ENCODE data around the gene SHISAL2B. TPM values are rescaled to one million over a fixed set of nuclear protein-coding genes. Genes with fewer than 3 reads are reported as not detected.
"Not testable (repeated sequence)": the region's sequence is repeated elsewhere in the genome, so short reads cannot be mapped to it uniquely, and the experiment has no call there.

Gene SHISAL2B
- not detected in 2 replicates for total RNA-seq (2014; rRNA removed; shearing (Covaris generic); ENCODE audit: low replicate concordance)

DNA sequence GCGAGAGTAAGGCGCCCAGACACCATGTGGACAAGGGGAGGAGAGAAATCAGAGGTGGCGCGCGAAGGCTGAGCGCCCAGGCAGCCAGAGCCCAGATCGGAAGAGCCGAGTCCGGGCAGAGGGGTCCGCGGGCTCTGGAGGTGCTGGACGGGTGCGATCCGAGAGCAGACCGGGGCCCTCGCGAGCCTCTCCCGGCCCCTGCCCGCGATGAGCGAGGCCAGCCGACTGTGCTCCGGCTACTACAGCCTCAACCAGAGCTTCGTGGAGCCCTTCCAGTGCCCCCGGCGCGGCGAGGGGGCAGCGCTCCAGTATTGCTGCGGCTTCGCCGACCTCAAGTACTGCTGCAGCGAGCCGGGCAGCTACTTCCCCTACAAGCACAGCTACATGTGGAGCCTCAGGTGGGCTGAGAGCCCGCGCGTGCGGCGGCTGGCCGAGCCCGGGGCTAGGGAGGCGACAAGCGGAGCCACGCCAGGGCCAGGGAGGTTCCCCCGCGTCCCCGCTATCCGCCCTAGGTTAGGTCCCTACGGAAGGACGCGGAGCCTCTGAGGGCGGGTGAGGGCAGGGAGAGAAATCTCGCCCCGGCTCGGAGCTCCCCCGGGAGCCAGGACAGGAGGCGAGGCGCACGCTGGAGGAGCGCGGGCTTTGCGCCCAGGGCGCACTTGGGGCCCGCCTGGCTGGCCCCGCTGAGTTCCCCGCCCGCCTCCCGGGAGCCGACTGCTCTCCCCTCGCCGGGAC is at the start of gene SHISAL2B:
Gene SHISAL2B (plus strand): TSS at position 87 of the 735 bp plus-strand sequence. CDS start 121 bp downstream, at position 208.
- in situ Hi-C loops (cut with HindIII; ENCODE audit: low pct_unique_long_range_greater_than_20kb, low sequenced_read_pairs), result no loop called here

DNA sequence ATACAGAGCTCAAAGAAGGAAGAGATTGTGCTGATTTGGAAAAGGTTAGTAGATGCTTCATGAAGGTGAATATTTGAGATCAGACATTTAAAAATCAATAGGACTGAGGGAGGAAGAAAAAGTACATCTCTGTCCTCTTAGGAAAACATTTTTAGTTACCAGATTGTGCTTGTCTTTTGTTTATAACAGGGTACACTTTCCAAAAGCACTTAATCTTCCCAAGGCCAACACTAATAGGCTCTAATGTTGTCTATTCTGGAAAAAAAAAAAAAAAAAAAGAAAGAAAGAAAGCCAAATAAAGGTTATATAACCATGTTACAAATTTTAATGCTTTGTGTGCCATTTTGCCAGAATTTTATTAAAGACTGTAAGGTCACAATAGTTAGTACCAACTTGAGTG is 45.5 kb upstream of the SHISAL2B start:
- DNase-seq (ENCODE audit: low read depth), result no peak
- in situ Hi-C loops (cut with HindIII; ENCODE audit: low pct_unique_long_range_greater_than_20kb, low sequenced_read_pairs), result no loop called here

More for the DNA sequence above, at the start of gene SHISAL2B:
- DNase-seq (ENCODE audit: low read depth), result no peak

DNA sequence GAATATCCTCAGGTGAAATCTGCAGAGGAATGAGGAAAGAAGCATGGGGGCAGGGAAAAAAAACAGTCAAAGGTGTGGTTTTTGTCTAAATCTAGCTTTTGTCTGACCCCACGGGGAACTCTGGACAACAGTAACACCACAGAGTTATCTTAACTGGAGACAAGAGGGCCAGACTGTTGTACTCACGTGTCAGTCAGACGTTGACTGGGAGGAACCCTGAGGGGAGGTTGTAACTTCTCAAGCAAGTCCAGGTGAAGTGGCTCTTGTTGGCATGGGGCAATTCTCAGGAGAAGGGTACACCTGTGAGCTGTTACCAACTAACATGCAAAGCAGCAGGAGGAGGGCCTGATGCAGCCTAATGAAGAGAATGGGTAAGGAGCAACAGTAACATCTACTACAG is 44.1 kb upstream of the SHISAL2B start:
- in situ Hi-C loops (cut with HindIII; ENCODE audit: low pct_unique_long_range_greater_than_20kb, low sequenced_read_pairs), result no loop called here
- DNase-seq (ENCODE audit: low read depth), result no peak

DNA sequence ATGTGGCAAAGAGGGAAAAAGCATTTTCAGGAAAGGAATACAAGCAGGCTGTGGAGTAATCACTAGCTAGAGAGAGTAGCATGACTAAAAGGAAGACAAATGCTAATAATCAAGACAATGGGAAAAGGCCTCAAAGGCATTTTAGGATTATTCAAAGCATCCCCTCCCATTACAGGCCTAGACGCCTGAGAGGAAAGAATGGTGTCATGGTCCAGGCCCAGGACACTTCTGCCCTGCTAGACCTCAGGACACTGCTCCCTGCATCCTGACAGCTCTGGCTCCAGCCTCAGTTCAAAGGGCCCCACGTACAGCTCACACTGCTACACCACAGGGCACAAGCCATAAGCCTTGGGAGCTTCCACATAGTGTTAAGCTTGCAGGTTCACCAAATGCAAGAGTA is 40.8 kb upstream of the SHISAL2B start:
- DNase-seq (ENCODE audit: low read depth), result no peak
- in situ Hi-C loops (cut with HindIII; ENCODE audit: low pct_unique_long_range_greater_than_20kb, low sequenced_read_pairs), result no loop called here

DNA sequence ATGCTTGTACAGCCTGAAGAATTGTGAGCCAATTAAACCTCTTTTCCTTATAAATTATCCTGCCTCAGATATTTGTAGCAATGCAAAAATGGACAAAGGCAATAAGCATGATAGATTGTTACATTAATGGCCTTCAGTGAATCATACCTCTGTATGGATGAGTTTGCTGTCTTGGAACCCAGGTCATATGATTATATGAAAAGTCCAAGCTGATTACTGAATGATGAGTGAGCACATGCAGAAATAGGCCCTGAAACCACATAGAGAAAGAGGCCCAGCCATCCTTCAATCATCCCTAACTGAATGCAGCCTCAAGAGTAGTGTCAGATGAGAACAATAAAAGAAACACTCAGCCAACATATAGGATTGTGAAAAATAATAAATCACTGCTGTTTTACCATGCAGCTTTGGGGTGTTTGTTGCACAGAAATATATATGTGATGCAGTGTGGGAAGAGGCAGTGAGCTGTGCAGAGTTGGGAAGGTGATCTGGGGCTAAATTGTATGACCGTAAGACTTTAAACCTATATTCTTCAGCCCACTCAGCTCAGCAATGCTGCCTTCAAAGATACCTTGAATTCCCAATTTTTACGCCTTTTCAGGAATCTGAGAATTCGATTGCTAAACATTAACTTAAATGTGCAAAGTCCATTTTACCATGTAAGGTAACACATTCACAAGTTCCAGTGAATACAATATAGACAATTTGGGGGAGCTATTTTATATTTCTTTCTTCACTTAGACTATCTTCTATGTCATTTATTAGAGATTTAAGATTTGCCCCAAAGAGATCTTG is 36.3 kb upstream of the SHISAL2B start:
- in situ Hi-C loops (cut with HindIII; ENCODE audit: low pct_unique_long_range_greater_than_20kb, low sequenced_read_pairs), result no loop called here
- no peak for DNase-seq (ENCODE audit: low read depth)

GRCh38 chr5:64654561-64654938 is 35.8 kb upstream of the SHISAL2B start:
- in situ Hi-C loops (cut with HindIII; ENCODE audit: low pct_unique_long_range_greater_than_20kb, low sequenced_read_pairs), result no loop called here
- DNase-seq (ENCODE audit: low read depth), result no peak

GRCh38 chr5:64655596-64655995 is 34.7 kb upstream of the SHISAL2B start:
- DNase-seq (ENCODE audit: low read depth), result no peak

DNA sequence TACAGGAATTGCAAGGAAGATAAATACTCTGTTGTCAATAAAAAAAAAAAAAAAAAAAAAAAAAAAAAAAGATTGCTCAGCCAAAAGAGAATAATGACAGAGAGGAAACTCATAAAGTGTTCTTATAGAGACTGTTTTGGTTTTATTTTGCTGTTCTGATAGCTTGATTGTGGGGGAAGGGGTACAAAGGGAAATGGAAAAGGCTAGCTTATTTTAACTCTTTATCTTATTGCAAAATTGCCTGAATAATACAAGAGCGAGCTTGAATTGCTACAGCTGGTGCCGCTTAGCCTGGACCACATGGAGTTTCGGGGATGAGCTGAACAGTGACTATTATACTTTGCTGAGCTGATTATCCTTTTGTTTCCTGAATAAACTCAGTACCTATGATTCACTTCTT is 31.0 kb upstream of the SHISAL2B start:
- in situ Hi-C loops (cut with HindIII; ENCODE audit: low pct_unique_long_range_greater_than_20kb, low sequenced_read_pairs), result no loop called here
- no peak for DNase-seq (ENCODE audit: low read depth)

More at GRCh38 chr5:64655596-64655995, 34.7 kb upstream of the SHISAL2B start:
- in situ Hi-C loops (cut with HindIII; ENCODE audit: low pct_unique_long_range_greater_than_20kb, low sequenced_read_pairs), result no loop called here

GRCh38 chr5:64663181-64663580 is 27.1 kb upstream of the SHISAL2B start:
- DNase-seq (ENCODE audit: low read depth); in situ Hi-C loops (cut with HindIII; ENCODE audit: low pct_unique_long_range_greater_than_20kb, low sequenced_read_pairs): not testable (repeated sequence)

GRCh38 chr5:64665243-64665642 is 25.1 kb upstream of the SHISAL2B start:
- DNase-seq (ENCODE audit: low read depth), result no peak
- in situ Hi-C loops (cut with HindIII; ENCODE audit: low pct_unique_long_range_greater_than_20kb, low sequenced_read_pairs), result no loop called here

GRCh38 chr5:64666078-64666477 is 24.2 kb upstream of the SHISAL2B start:
- no peak for DNase-seq (ENCODE audit: low read depth)
- in situ Hi-C loops (cut with HindIII; ENCODE audit: low pct_unique_long_range_greater_than_20kb, low sequenced_read_pairs), result no loop called here

GRCh38 chr5:64667068-64667467 is 23.2 kb upstream of the SHISAL2B start:
- DNase-seq (ENCODE audit: low read depth), result no peak
- in situ Hi-C loops (cut with HindIII; ENCODE audit: low pct_unique_long_range_greater_than_20kb, low sequenced_read_pairs), result no loop called here

DNA sequence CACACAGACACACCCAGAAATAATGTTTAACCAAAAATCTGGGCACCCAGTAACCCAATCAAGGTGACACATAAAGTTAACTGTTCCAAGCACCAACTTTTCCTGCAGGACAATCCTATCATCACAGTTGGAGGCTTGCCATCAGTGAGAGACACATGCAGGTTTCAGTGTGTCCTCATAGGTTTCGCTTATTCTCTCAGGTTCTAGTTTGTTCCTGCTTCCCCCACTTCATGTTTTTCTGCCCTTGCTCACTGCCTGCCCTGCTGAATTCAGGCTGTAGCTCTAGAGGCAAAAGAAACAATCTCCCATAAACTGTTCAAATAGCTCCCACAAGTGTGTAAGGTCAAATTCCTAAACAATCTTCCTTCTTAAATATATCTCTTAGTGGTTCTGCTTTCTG is 20.0 kb upstream of the SHISAL2B start:
- no peak for DNase-seq (ENCODE audit: low read depth)
- in situ Hi-C loops (cut with HindIII; ENCODE audit: low pct_unique_long_range_greater_than_20kb, low sequenced_read_pairs), result no loop called here

GRCh38 chr5:64671678-64672077 is 18.6 kb upstream of the SHISAL2B start:
- in situ Hi-C loops (cut with HindIII; ENCODE audit: low pct_unique_long_range_greater_than_20kb, low sequenced_read_pairs), result no loop called here

GRCh38 chr5:64678374-64678773 is 11.9 kb upstream of the SHISAL2B start:
- in situ Hi-C loops (cut with HindIII; ENCODE audit: low pct_unique_long_range_greater_than_20kb, low sequenced_read_pairs), result no loop called here
- no peak for DNase-seq (ENCODE audit: low read depth)

More at GRCh38 chr5:64671678-64672077, 18.6 kb upstream of the SHISAL2B start:
- no peak for DNase-seq (ENCODE audit: low read depth)

DNA sequence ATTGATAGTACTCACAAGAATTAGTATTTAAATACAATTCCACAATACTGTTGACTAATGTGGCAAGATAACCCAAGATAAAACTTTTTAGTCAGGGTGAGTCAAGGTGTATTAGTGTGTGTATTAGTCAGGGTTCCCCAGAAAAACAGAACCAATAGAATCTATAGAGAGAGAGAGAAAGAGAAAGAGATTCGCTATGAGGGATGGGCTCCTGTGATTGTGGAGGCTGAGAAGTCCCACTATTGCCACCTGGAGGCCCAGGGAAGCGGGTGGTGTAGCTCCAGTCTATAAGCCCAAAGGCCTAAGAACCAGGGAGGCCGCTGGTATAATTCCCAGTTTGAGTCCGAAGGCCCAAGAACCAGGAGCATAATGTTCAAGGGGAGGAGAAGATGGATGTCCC is 10.0 kb upstream of the SHISAL2B start:
- DNase-seq (ENCODE audit: low read depth), result no peak

DNA sequence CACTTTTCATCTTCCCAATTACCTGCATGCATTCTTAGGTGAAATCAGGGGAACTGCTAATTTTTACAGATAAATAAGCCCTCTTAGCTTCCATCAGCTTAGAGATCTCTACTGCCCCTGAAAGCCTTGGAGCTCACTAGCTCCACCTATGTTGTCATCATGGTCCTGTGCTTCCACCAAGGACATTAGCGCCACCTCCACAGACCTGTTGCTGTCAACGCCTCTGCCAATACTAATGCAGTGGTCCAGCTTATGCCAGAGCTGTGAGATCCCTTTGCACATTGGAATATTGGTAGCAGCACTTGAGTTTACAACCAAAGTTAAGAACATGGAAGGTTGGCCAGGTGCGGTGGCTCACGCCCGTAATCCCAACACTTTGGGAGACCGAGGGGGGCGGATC is 7.7 kb upstream of the SHISAL2B start:
- in situ Hi-C loops (cut with HindIII; ENCODE audit: low pct_unique_long_range_greater_than_20kb, low sequenced_read_pairs), result no loop called here
- DNase-seq (ENCODE audit: low read depth), result no peak

More for the DNA sequence above, 10.0 kb upstream of the SHISAL2B start:
- in situ Hi-C loops (cut with HindIII; ENCODE audit: low pct_unique_long_range_greater_than_20kb, low sequenced_read_pairs), result no loop called here

DNA sequence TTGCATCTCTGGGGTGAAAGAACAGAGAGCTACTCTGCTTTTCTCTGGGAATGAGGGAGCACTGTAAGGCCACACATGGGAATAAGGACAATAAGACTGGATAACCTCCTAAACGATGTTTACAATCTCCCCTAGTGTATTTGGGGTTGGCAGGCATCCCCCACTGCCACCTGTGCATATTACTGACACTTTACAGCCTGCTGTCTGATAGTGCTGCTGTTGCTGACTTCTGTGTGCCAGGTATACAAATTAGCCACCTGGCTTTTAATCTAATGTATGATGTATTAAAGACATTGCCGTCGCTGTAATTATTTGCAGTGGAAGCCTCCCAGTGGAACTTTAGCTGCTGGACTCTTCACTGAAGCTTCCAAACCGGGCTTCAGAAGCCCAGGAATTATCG is 4.4 kb upstream of the SHISAL2B start:
- DNase-seq (ENCODE audit: low read depth), result no peak
- in situ Hi-C loops (cut with HindIII; ENCODE audit: low pct_unique_long_range_greater_than_20kb, low sequenced_read_pairs), result no loop called here

DNA sequence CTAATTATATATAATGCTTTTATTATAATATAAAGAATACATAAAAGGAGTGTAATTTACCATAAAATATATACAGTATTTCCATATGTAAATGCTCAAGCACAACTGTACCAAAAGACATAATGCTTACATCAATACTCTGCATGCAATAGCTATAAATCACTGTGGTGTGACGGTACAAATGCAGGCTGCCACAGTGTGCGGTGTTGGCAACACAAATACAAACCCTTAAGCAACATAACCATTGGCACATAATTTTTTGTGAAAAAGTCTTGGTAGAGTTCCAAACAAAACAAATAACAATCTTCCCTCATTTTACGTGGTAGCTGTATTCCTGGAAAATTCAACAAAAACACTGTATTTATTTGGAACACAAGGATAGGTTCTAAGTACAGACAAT is 1.9 kb upstream of the SHISAL2B start:
- in situ Hi-C loops (cut with HindIII; ENCODE audit: low pct_unique_long_range_greater_than_20kb, low sequenced_read_pairs), result no loop called here
- no peak for DNase-seq (ENCODE audit: low read depth)

Data from Caki2 (cell line).